ENCODE data around the gene IQGAP3. TPM values are rescaled to one million over a fixed set of nuclear protein-coding genes. Genes with fewer than 3 reads are reported as not detected.

Gene IQGAP3
- total RNA-seq, 1 donor from 2014 or later = 65.0 TPM

DNA sequence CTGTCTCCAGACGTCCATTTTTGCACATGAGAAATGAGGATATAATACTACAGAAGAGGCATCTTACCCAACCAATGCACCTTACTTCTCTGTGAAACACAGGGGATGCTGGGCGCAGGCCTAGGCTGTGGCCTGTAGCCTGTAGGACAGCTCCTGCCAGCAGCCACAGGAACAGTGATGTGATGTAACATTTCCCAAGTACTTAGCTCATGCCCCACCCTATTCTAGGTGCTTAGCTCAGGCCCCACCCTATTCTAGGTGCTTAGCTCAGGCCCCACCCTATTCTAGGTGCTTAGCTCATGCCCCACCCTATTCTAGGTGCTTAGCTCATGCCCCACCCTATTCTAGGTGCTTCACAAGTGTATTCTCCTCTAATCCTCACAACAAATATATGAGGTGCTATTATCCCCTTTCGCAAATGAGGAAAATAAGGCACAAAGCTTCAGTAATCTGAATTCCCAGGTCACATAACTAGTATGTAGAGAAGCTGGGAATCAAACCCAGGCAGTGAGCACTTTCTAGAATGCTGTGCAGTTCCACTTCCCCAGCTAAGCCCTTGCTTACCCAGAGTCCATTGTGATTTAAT lies 14.6 kb upstream of the IQGAP3 start:
- no peak for DNase-seq (ENCODE audit: low read depth)
- H3K4me3 ChIP-seq (ENCODE audit: low read depth, low read length) = no peak overlapping the region
- TF ChIP-seq, protein P1, sequence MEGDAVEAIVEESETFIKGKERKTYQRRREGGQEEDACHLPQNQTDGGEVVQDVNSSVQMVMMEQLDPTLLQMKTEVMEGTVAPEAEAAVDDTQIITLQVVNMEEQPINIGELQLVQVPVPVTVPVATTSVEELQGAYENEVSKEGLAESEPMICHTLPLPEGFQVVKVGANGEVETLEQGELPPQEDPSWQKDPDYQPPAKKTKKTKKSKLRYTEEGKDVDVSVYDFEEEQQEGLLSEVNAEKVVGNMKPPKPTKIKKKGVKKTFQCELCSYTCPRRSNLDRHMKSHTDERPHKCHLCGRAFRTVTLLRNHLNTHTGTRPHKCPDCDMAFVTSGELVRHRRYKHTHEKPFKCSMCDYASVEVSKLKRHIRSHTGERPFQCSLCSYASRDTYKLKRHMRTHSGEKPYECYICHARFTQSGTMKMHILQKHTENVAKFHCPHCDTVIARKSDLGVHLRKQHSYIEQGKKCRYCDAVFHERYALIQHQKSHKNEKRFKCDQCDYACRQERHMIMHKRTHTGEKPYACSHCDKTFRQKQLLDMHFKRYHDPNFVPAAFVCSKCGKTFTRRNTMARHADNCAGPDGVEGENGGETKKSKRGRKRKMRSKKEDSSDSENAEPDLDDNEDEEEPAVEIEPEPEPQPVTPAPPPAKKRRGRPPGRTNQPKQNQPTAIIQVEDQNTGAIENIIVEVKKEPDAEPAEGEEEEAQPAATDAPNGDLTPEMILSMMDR (conservative IDR thresholded peaks at IDR 0.05; ENCODE audit: low read depth, low read length) = no peak

DNA sequence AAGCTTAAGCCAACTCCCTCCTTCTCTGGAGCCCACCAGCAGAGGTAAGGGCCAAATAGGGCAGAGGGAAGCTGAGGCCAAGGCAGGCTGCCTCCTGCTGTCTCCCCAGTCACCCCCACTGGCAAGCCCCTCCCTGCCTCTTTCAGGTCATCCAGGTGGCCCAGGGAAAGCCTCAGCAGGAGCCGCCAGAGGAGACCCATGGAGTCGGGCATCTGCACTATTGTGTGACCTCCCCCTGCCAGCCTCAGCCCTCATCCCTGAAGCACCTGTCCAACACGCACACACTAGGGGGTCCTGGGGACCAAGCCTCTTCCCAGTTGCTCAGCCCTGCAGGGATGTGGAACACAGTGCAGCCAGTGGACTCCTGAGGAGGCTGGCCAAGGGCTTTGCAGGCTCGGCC lies 14.0 kb upstream of the IQGAP3 start:
- DNase-seq (ENCODE audit: low read depth) = no peak
- H3K4me3 ChIP-seq (ENCODE audit: low read depth, low read length) = no peak overlapping the region
- TF ChIP-seq, protein P1 (conservative IDR thresholded peaks at IDR 0.05; ENCODE audit: low read depth, low read length) = no peak

DNA sequence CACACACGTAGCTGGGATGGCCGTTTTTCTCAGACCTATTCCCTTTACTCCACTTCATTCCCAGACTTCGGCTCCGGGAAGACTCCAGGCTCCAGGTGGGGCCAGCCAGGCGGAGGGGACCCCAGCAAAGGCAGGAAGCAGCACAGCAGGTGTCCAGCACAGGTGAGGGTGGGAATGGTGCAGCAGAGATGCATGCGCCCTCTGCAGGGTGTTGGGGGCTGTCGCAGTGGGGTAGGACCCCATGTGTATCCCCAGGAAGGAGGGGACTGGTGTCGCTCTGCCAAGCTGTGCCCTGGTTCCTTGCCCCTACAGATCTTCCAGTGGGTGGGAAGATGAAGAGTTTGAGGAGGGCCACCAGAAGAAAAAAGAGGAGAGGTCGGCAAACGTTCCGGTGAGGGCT lies 12.4 kb upstream of the IQGAP3 start:
- no peak for DNase-seq (ENCODE audit: low read depth)
- TF ChIP-seq, protein P1 (conservative IDR thresholded peaks at IDR 0.05; ENCODE audit: low read depth, low read length) = peak; percentile 28
- H3K4me3 ChIP-seq (ENCODE audit: low read depth, low read length) = no peak overlapping the region

DNA sequence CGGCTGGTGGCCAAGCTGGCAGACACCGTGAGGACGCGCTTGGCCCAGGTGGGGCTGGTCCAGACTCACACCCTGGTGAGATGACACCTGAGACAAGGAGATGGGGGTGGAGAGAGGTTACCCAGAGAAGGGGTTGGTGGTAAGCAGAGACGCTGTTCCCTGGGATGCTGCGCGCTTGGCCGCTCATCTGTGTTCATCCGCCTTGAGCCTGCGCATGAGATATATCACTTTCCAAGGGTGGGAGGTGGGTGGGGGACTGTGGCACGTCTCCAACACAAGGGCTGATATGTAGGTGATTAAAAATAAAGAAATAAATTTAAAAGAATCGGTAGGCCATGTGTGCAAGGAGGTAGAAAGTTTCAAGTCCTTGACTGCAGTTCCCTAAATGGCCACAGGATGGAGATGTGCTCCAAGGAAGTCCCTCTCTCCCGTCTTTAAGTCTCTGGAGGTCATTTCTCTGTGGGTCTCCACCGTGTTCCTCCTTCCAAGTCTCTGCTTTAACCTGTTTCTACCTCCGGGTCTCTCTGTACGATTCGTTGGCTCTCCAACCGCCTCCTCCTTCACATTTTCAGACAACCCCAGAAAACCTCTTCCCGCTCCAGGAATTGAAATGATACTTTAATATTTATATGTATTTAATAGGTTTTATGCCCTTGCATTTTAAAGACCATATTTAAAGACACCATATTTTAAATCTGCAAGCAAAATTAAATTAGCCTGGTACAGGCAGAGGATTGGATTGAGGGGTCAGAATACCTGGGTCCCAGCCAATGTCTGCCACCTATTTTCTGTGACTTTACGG lies 11.7 kb upstream of the IQGAP3 start:
- peak; percentile 53 for DNase-seq (ENCODE audit: low read depth)
- no peak overlapping the region for H3K4me3 ChIP-seq (ENCODE audit: low read depth, low read length)
- TF ChIP-seq, protein P1 (conservative IDR thresholded peaks at IDR 0.05; ENCODE audit: low read depth, low read length) = peak; percentile 92

DNA sequence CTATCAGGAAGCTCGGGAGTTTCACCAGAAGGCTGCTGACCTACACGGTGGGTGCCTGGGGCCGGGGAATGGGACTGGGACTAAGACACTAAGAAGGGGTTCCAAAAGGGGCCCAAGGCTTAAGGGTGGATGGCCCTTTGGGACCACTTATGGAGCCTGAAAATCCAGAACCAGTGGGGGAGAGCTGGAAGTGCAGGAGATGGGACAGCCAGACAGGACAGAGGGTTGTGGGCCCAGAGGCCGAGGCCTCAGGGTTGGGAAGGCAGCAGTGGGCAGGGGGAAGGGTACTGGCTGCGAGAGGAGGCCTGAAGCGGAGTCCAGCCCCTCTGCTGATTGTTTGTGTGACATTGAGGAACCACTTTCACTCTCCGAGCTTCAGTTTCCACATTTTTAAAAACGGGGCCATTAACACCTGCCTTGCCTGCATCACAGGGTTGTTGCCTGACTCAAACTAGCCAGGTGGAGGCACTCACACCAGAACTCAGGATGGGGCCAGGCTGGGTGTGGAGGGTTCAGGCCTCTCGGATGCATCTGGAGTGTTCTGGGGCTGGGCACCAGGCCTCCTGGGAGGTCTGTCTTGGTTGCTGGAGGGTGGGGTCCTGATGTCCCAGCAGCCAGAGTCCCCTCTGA lies 10.1 kb upstream of the IQGAP3 start:
- no peak for DNase-seq (ENCODE audit: low read depth)
- TF ChIP-seq, protein P1 (conservative IDR thresholded peaks at IDR 0.05; ENCODE audit: low read depth, low read length) = no peak
- H3K4me3 ChIP-seq (ENCODE audit: low read depth, low read length) = no peak overlapping the region

DNA sequence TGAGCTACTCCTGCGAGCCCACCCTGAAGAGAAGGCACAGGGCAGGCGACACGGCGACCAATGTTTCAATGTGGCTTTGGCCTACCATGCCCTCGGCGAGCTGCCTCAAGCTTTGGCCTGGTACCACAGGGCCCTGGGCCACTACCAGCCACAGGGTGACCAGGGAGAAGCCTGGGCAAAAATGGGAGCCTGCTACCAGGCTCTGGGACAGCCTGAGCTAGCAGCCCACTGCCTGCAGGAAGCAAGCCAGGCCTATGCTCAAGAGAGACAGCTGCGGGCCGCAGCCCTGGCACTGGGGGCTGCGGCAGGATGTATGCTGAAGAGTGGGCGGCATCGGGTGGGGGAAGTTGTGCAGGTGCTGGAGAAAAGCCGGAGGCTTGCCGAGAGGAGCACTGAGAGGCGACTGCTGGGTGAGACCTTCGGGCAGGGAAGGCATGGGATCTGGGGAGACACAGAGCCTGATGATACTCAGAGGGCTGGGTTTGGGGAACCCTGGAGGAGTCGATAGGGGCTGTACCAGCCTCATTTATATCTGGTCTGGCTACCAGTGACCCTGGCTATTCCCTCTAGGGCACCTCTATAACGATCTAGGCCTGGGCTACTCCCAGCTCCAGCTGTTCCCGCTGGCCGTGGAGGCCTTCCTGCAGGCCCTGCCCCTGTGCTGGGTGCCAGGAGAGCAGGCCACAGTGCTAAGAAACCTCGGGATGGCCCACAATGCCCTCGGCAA lies 9.5 kb upstream of the IQGAP3 start:
- DNase-seq (ENCODE audit: low read depth) = no peak
- H3K4me3 ChIP-seq (ENCODE audit: low read depth, low read length) = no peak overlapping the region
- TF ChIP-seq, protein P1 (conservative IDR thresholded peaks at IDR 0.05; ENCODE audit: low read depth, low read length) = no peak
